DND-41 (cell line): ENCODE measurements around the gene VTI1A.

Experiments used
- ATAC-seq: fragments of 200-7000 bp; cut with Tn5 transposase; 3 replicates; pipeline ENCODE4 v1.9.1; 2021; ENCODE audit warnings: low read depth; ENCODE audit not compliant: insufficient read depth
- DNase-seq: peaks from one replicate; pipeline ENCODE4 v3.0.0-alpha.2; 2020
- H2AFZ ChIP-seq: 2 replicates; pipeline ENCODE4 v1.6.0; 2012; ENCODE audit warnings: low read depth, low read length
- H3K27ac ChIP-seq: 2 replicates; pipeline ENCODE4 v1.5.1; 2012; ENCODE audit warnings: low read length, inconsistent platforms
- H3K27me3 ChIP-seq: fragments of 200-600 bp; sonication (generic); 2 replicates; pipeline ENCODE4 v1.6.0; 2012; ENCODE audit warnings: low read length, mild to moderate bottlenecking, inconsistent platforms; ENCODE audit not compliant: insufficient read depth, poor library complexity
- H3K36me3 ChIP-seq: 2 replicates; pipeline ENCODE4 v1.5.1; 2012; ENCODE audit warnings: low read length, inconsistent platforms; ENCODE audit not compliant: insufficient read depth
- H3K4me1 ChIP-seq: 2 replicates; pipeline ENCODE4 v1.5.1; 2012; ENCODE audit warnings: mild to moderate bottlenecking, low read length; ENCODE audit not compliant: insufficient read depth
- H3K4me2 ChIP-seq: 2 replicates; pipeline ENCODE4 v1.6.0; 2012; ENCODE audit warnings: mild to moderate bottlenecking, moderate library complexity, low read length, inconsistent platforms; ENCODE audit not compliant: insufficient read depth
- H3K4me3 ChIP-seq, 2 experiments: fragments of 200-600 bp in 1 of 2; shearing (Covaris generic) in 1 of 2; 2 replicates each; pipeline ENCODE4 v1.5.1; 2012 to 2016; ENCODE audit warnings: inconsistent platforms in 2 of 2, low read length in 2 of 2, mild to moderate bottlenecking in 2 of 2, low read depth in 1 of 2, moderate library complexity in 1 of 2
- H3K79me2 ChIP-seq: 2 replicates; pipeline ENCODE4 v1.6.0; 2012; ENCODE audit warnings: low read length, inconsistent platforms; ENCODE audit not compliant: insufficient read depth
- H3K9ac ChIP-seq: 2 replicates; pipeline ENCODE4 v1.6.0; 2012; ENCODE audit warnings: low read depth, mild to moderate bottlenecking, inconsistent platforms, low read length, moderate library complexity
- H3K9me3 ChIP-seq: 2 replicates; pipeline ENCODE4 v1.5.1; 2012; ENCODE audit warnings: low read length, moderate library complexity, mild to moderate bottlenecking, inconsistent platforms; ENCODE audit not compliant: insufficient read depth, severe bottlenecking
- H4K20me1 ChIP-seq: 2 replicates; pipeline ENCODE4 v1.6.0; 2012; ENCODE audit warnings: low read length; ENCODE audit not compliant: insufficient read depth
- CTCF ChIP-seq: IDR thresholded peaks from 2 replicates; pipeline ENCODE4 v1.5.1; 2012; ENCODE audit warnings: borderline replicate concordance, low read length, moderate library complexity, mild to moderate bottlenecking; ENCODE audit not compliant: poor library complexity, severe bottlenecking; ENCODE audit errors: extremely low read depth
- EZH2 ChIP-seq: IDR thresholded peaks from 3 replicates; pipeline ENCODE4 v1.6.1; 2012; ENCODE audit warnings: borderline replicate concordance, low read depth, mild to moderate bottlenecking, moderate library complexity, low read length, inconsistent platforms; ENCODE audit not compliant: severe bottlenecking

The VTI1A gene

GRCh38 chr10:112509558-112510291 is 62.7 kb downstream of the VTI1A start:
- Histone ChIP-seq H3K27me3 (no peaks in the 10 kb centered on the region), H2AFZ (no peak overlapping the region), H3K4me2 (no peak overlapping the region), H3K4me1 (no peaks in the 10 kb centered on the region), H3K4me3 (no peak overlapping the region), H3K9ac (no peak overlapping the region), H3K79me2 (no peaks in the 10 kb centered on the region; the same call in 1 of the 2 replicates), H3K9me3 (no peaks in the 10 kb centered on the region), H3K27ac (no peak overlapping the region), H3K36me3 (no peaks in the 10 kb centered on the region), H4K20me1 (no peaks in the 10 kb centered on the region; the same call in 1 of the 2 replicates)
- DNase-seq = no peak
- TF ChIP-seq CTCF (no peak), EZH2 (no peak)
- ATAC-seq = no peak

- Histone ChIP-seq H3K36me3 (no peaks in the 10 kb centered on the region), H2AFZ (no peak overlapping the region), H3K9me3 (no peaks in the 10 kb centered on the region), H3K27ac (no peak overlapping the region), H3K4me1 (no peaks in the 10 kb centered on the region), H4K20me1 (no peaks in the 10 kb centered on the region; the same call in 1 of the 2 replicates), H3K9ac (no peak overlapping the region), H3K27me3 (no peaks in the 10 kb centered on the region), H3K79me2 (no peaks in the 10 kb centered on the region; the same call in 1 of the 2 replicates), H3K4me2 (no peak overlapping the region), H3K4me3 (no peak overlapping the region)
- ATAC-seq (peak; percentile 45; the same call in 1 of the 3 replicates), DNase-seq (no peak)
- no peak for TF ChIP-seq CTCF
- TF ChIP-seq EZH2 = no peak
Observed at GRCh38 chr10:112510384-112510783, 63.4 kb downstream of the VTI1A start.

- Histone ChIP-seq H3K9me3 (no peaks in the 10 kb centered on the region), H3K79me2 (no peaks in the 10 kb centered on the region), H3K27me3 (no peaks in the 10 kb centered on the region), H3K36me3 (no peaks in the 10 kb centered on the region), H3K27ac (no peak overlapping the region), H3K9ac (no peak overlapping the region), H4K20me1 (no peaks in the 10 kb centered on the region; the same call in 1 of the 2 replicates), H3K4me3 (no peak overlapping the region), H2AFZ (no peak overlapping the region), H3K4me2 (no peak overlapping the region), H3K4me1 (no peaks in the 10 kb centered on the region)
- ATAC-seq (no peak), DNase-seq (no peak)
- TF ChIP-seq CTCF (no peak), EZH2 (no peak)
Observed at GRCh38 chr10:112512294-112512693, 65.3 kb downstream of the VTI1A start.
